Loucy (cell line): ENCODE measurements around the gene FAM20C.

ENCODE experiments used
- H2AFZ ChIP-seq: fragments of 200-600 bp; sonication (generic); 2 replicates; pipeline ENCODE4 v1.6.0; 2016; ENCODE audit warnings: antibody characterized with exemption, mild to moderate bottlenecking, low read length, moderate library complexity
- H3F3A ChIP-seq: fragments of 200-600 bp; 2 replicates; pipeline ENCODE4 v1.6.0; 2016; ENCODE audit warnings: antibody characterized with exemption, low read depth, mild to moderate bottlenecking
- H3K27me3 ChIP-seq: fragments of 200-600 bp; sonication (generic); 2 replicates; pipeline ENCODE4 v1.6.1; 2014; ENCODE audit warnings: low read length, mild to moderate bottlenecking; ENCODE audit not compliant: insufficient read depth, poor library complexity, severe bottlenecking
- H3K36me3 ChIP-seq: fragments of 200-600 bp; sonication (generic); 2 replicates; pipeline ENCODE4 v1.6.1; 2016; ENCODE audit warnings: low read length; ENCODE audit not compliant: insufficient read depth
- H3K4me1 ChIP-seq: fragments of 200-600 bp; sonication (generic); 2 replicates; pipeline ENCODE4 v1.5.1; 2014; ENCODE audit warnings: low read length, mild to moderate bottlenecking; ENCODE audit not compliant: insufficient read depth, poor library complexity, severe bottlenecking
- H3K4me2 ChIP-seq: fragments of 200-600 bp; sonication (generic); 2 replicates; pipeline ENCODE4 v1.6.0; 2014; ENCODE audit warnings: antibody characterized with exemption, low read length, low read depth, mild to moderate bottlenecking; ENCODE audit not compliant: poor library complexity, severe bottlenecking
- H3K4me3 ChIP-seq: fragments of 200-600 bp; sonication (generic); 2 replicates; pipeline ENCODE4 v1.5.1; 2014; ENCODE audit warnings: low read length, mild to moderate bottlenecking, mixed read lengths; ENCODE audit not compliant: poor library complexity, severe bottlenecking
- H3K79me2 ChIP-seq: fragments of 200-600 bp; sonication (generic); 2 replicates; pipeline ENCODE4 v1.6.1; 2014; ENCODE audit warnings: low read length; ENCODE audit not compliant: insufficient read depth
- H3K9ac ChIP-seq: fragments of 200-600 bp; sonication (generic); 2 replicates; pipeline ENCODE4 v1.6.0; 2014; ENCODE audit warnings: mild to moderate bottlenecking, low read depth, low read length, moderate library complexity; ENCODE audit not compliant: poor library complexity, severe bottlenecking
- H3K9me2 ChIP-seq: fragments of 200-600 bp; sonication (generic); replicated peaks from 2 replicates; pipeline ENCODE4 v1.6.1; 2016; ENCODE audit warnings: low read depth, low read length, mixed read lengths
- H3K9me3 ChIP-seq: fragments of 200-600 bp; sonication (generic); 2 replicates; pipeline ENCODE4 v1.6.1; 2014; ENCODE audit warnings: mild to moderate bottlenecking, antibody characterized with exemption, low read length, low read depth; ENCODE audit not compliant: insufficient read depth
- H4K20me1 ChIP-seq: fragments of 200-600 bp; sonication (generic); 2 replicates; pipeline ENCODE4 v1.6.0; 2014; ENCODE audit warnings: antibody characterized with exemption, low read length, mild to moderate bottlenecking; ENCODE audit not compliant: insufficient read depth, poor library complexity, severe bottlenecking
- CTCF ChIP-seq: fragments of 200-600 bp; sonication (generic); conservative IDR thresholded peaks from 2 replicates; pipeline ENCODE4 v1.5.1; 2014; ENCODE audit warnings: mild to moderate bottlenecking, antibody characterized with exemption, low read length
- EZH2phosphoT487 ChIP-seq: fragments of 200-600 bp; IDR thresholded peaks from 2 replicates; pipeline ENCODE4 v1.6.1; 2018; ENCODE audit warnings: antibody characterized with exemption, mild to moderate bottlenecking, moderate library complexity, borderline replicate concordance

Gene FAM20C

GRCh38 chr7:254337-255037 is 62.1 kb downstream of the FAM20C start:
- no peak overlapping the region for H2AFZ ChIP-seq
- H3K9ac ChIP-seq = no peak overlapping the region
- peaks cover 22% of the 10 kb centered on the region; the same call in 1 of the 2 replicates for H3K9me3 ChIP-seq
- H4K20me1 ChIP-seq = no peaks in the 10 kb centered on the region
- TF ChIP-seq CTCF (no peak), EZH2phosphoT487 (no peak)
- no peaks in the 10 kb centered on the region for H3K27me3 ChIP-seq
- no peaks in the 10 kb centered on the region for H3K36me3 ChIP-seq
- H3K79me2 ChIP-seq = no peaks in the 10 kb centered on the region
- no peaks in the 10 kb centered on the region for H3K4me1 ChIP-seq
- H3K4me3 ChIP-seq = no peak overlapping the region
- H3F3A ChIP-seq = no peaks in the 10 kb centered on the region
- no peak overlapping the region for H3K4me2 ChIP-seq
- H3K9me2 ChIP-seq = no peaks in the 10 kb centered on the region

GRCh38 chr7:255038-255435 is 62.7 kb downstream of the FAM20C start:
- Histone ChIP-seq H3K4me2 (no peak overlapping the region), H3K9ac (no peak overlapping the region), H3K9me2 (no peaks in the 10 kb centered on the region), H3K4me1 (no peaks in the 10 kb centered on the region), H3K27me3 (no peaks in the 10 kb centered on the region), H3K36me3 (no peaks in the 10 kb centered on the region), H3F3A (no peaks in the 10 kb centered on the region), H2AFZ (no peak overlapping the region), H3K4me3 (no peak overlapping the region), H3K79me2 (no peaks in the 10 kb centered on the region), H4K20me1 (no peaks in the 10 kb centered on the region), H3K9me3 (peaks cover 24% of the 10 kb centered on the region; the same call in 1 of the 2 replicates)
- TF ChIP-seq EZH2phosphoT487 = no peak

GRCh38 chr7:255721-256361 is 63.5 kb downstream of the FAM20C start:
- H3F3A ChIP-seq = no peaks in the 10 kb centered on the region
- TF ChIP-seq EZH2phosphoT487 = no peak
- TF ChIP-seq CTCF = no peak
- H3K27me3 ChIP-seq = no peaks in the 10 kb centered on the region
- no peaks in the 10 kb centered on the region for H3K9me2 ChIP-seq
- H3K36me3 ChIP-seq = no peaks in the 10 kb centered on the region
- H3K9me3 ChIP-seq = peaks cover 31% of the 10 kb centered on the region; the same call in 1 of the 2 replicates
- H3K4me3 ChIP-seq = no peak overlapping the region
- no peaks in the 10 kb centered on the region for H3K79me2 ChIP-seq
- no peak overlapping the region for H2AFZ ChIP-seq
- H3K9ac ChIP-seq = no peak overlapping the region
- no peaks in the 10 kb centered on the region for H4K20me1 ChIP-seq
- no peaks in the 10 kb centered on the region for H3K4me1 ChIP-seq
- H3K4me2 ChIP-seq = no peak overlapping the region
